NCI-H2227 treated with DMSO at 0.1 percent for 48 hours (cell line): Measurements from ENCODE around the gene FAM163A.
"Not testable (repeated sequence)": the region's sequence is repeated elsewhere in the genome, so short reads cannot be mapped to it uniquely, and the experiment has no call there.

Source experiments
- DNase-seq: peaks from one replicate; lab custom pipeline; 2025; lab: John Stamatoyannopoulos, UW

Gene FAM163A

DNA sequence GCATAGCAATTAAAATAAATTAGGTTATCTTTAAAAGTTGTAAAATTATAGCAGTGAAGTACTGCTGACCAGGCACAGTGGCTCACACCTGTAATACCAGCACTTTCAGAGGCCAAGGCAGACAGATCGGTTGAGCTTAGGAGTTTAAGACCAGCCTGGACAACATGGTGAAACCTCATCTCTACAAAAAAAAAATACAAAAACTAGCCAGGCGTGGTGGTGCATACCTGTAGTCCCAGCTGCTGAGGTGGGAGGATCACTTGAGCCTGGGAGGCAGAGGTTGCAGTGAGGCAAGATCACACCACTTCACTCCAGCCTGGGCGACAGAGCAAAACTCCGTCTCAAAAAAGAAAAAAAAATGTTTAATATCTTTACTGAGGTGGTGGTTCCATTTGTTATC, 112.7 kb downstream of the FAM163A start:
- not testable (repeated sequence) for DNase-seq

DNA sequence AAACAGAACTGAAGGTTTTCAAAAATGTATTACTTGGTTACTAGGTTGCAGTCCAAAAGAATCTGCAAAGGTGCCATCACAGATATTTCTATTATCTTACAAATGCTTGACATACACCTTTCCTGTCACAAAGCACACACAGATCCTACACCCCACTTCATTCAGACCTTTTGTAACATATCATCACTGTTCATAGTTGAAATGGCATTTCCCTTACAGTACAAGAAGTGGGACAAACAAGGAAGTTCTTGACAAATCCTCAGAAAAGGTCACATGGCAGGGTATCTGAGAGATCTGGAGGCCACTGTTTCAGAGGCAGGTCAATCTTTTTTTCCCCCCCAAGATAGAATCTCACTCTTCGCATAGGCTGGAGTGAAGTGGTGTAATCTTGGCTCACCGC, 113.2 kb downstream of the FAM163A start:
- DNase-seq: no peak

DNA sequence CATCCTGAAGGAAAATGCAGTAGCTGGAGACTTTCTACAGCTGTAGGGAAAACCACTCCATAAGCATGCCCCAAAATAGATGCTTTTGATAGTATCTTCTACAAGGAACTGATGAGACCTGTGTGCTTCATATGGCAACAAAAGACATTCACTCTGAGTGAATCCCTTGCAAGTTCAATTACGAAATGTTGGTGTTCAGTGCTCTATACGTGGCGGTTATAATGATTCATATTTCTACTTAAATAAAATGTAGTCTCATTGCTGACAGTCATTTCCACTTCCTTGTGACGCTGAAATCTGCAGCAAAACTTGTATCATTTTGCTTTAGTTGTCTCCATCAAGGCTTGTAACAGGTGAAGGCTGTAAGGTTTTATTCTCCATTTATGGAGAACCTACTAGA, 113.9 kb downstream of the FAM163A start:
- DNase-seq: no peak

DNA sequence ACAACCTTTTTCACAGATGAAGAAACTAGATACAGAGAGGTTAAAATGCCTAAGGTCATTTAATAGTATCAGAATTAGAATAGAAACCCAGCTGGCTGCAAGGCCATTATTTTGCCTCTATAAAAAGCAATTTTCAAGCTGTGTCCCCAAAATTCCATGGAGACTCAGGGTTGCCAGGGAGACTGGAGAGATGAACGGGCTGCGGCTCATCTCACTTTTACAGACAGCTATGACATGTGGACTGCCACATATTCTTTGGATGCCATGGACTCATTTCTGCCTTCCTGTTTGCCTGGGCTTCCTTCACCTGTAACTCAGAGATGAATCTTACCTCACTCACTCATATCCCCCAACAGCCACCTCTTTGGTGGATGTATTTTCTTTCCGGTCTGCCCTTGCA, 117.6 kb downstream of the FAM163A start:
- DNase-seq: no peak

DNA sequence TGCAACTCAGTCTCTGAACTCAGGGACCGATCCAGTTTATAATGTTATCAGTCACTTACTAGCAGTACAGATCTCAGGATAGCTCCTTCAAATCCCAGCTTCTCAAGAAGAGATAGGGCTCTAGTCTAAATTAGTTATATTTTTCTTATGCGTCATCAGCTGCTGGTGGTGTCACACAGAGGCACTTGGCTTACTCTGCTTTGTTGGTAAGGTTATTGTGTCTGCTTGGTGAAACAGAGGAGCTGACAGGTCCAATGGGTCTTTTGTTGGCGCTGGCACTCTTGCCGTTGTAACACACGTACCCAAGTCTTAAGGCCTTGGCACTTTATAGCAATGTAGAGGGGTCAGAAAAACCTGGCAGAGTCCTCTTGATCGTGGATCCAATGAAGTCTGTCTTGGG, 122.3 kb downstream of the FAM163A start:
- no peak for DNase-seq
